MV-4-11 (cell line): Measurements from ENCODE around the gene PMFBP1.

ENCODE experiments used
- DNase-seq: peaks from one replicate; lab custom pipeline; 2025; lab: John Stamatoyannopoulos, UW

The PMFBP1 gene, protein sequence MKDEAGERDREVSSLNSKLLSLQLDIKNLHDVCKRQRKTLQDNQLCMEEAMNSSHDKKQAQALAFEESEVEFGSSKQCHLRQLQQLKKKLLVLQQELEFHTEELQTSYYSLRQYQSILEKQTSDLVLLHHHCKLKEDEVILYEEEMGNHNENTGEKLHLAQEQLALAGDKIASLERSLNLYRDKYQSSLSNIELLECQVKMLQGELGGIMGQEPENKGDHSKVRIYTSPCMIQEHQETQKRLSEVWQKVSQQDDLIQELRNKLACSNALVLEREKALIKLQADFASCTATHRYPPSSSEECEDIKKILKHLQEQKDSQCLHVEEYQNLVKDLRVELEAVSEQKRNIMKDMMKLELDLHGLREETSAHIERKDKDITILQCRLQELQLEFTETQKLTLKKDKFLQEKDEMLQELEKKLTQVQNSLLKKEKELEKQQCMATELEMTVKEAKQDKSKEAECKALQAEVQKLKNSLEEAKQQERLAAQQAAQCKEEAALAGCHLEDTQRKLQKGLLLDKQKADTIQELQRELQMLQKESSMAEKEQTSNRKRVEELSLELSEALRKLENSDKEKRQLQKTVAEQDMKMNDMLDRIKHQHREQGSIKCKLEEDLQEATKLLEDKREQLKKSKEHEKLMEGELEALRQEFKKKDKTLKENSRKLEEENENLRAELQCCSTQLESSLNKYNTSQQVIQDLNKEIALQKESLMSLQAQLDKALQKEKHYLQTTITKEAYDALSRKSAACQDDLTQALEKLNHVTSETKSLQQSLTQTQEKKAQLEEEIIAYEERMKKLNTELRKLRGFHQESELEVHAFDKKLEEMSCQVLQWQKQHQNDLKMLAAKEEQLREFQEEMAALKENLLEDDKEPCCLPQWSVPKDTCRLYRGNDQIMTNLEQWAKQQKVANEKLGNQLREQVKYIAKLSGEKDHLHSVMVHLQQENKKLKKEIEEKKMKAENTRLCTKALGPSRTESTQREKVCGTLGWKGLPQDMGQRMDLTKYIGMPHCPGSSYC

DNA sequence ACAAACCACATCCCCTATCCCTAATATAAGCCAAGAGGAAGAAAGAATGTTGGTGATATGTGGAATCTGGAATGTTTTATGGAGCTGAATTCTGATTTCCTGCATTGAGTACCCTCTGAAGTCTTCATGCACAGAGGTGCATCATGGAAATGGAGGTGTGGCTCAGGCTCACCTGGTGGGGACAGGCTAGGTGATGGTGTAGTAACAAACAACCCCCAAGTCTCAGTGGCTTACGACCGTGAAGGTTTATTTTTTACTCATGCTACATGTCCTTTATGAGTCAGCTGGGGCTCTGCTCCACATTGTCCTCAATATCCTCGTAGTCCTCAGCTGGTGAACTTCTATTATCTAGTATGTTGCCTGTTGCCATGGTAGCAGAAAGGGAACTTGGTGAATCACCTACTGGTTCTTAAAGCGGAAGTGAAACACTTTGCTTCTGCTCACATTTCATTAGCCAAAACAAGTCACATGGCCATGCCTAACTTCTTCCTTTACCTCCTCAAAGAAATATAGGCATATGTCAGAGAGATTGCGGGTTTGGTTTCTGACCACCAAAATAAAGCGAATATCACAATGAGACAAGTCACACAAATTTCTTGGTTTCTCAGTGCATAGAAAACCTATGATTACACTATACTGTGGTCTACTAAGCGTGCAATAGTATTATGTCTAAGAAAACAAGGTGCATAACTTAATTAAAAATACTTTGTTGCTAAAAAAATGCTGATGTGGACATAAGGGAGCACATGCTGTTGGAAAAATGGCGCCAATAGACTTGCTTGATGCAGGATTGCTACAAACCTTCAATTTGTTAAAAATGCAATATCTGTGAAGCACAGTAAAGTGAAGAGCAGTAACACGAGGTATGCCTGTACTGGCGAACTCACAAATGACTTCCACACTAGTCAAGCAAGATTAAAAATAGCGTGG lies at the start of gene PMFBP1:
TSS of gene PMFBP1 (minus strand) at position 51 of the 930 bp plus-strand sequence. CDS start 947 bp downstream, outside the sequence.
- peak; percentile 100 for DNase-seq

DNA sequence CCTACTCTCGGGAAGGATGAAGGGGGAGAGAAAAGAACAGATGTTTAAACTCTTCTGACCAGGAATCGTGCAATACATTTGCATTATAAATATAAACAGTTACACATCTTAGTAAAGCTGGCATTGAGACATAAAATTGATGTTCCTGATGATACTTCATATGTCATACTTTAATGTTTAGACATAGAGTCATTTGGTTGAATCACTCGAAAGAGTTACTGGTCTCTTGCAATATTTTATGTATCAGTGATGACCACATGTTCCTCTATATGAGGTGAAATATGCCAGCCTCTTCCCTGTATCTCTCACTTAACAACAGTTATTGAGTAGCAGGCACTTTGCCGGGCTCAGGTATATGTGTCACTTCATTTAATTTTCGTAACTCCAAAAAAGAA lies 49.7 kb upstream of the PMFBP1 start:
- DNase-seq: no peak

- no peak for DNase-seq
These were observed 49.1 kb upstream of the PMFBP1 start for GRCh38 chr16:72220875-72221629.

- no peak for DNase-seq
These were observed 47.3 kb upstream of the PMFBP1 start for GRCh38 chr16:72219282-72219681.

DNA sequence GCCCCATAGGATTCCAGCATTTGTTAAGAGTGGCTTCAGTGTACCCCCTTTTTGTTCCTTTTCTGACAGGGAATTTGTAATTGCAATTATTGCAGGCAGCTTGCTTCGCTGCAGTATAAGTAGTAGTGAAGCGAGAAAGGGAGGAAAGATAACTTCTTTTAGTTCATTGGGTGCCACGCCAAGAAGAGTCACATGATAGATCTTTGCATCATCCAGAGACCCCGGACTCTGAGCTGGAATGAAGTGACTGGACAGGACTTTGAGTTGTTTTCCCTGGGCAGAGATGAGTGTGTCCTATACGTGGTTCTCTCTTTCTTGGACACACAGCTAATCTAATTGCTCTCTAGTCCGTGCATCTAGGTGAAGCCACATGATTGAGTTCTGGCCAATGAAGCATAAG lies 44.8 kb upstream of the PMFBP1 start:
- DNase-seq: no peak

- no peak for DNase-seq
These were observed 42.9 kb upstream of the PMFBP1 start for GRCh38 chr16:72214821-72215220.

- DNase-seq: no peak
These were observed 39.2 kb upstream of the PMFBP1 start for GRCh38 chr16:72211110-72211509.

- no peak for DNase-seq
These were observed 38.6 kb upstream of the PMFBP1 start for GRCh38 chr16:72210555-72210954.

DNA sequence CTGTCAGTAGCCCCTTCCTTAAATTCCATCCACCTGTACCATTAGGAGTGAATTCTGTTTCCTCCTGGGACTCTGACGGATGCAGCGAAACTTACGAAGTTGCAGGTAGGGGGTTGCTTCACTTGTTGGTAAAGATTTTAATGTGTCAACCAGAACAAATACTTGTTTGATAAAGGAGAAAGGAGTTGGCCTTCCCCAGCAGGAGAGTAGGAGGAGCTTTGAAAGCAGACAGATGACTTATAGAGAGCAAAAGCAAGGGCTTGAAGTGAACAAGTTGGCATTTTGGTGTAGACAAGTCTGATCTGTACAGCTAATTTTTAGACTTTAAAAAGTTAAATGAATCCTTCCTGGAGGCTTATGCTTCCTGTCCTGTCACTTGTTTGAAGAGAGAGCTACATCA lies 38.1 kb upstream of the PMFBP1 start:
- no peak for DNase-seq

- no peak for DNase-seq
These were observed 34.3 kb upstream of the PMFBP1 start for GRCh38 chr16:72206299-72206698.

GRCh38 chr16:72203401-72203800 lies 31.4 kb upstream of the PMFBP1 start:
- peak; percentile 97 for DNase-seq

- DNase-seq: no peak
These were observed 30.1 kb upstream of the PMFBP1 start for GRCh38 chr16:72202014-72202413.

DNA sequence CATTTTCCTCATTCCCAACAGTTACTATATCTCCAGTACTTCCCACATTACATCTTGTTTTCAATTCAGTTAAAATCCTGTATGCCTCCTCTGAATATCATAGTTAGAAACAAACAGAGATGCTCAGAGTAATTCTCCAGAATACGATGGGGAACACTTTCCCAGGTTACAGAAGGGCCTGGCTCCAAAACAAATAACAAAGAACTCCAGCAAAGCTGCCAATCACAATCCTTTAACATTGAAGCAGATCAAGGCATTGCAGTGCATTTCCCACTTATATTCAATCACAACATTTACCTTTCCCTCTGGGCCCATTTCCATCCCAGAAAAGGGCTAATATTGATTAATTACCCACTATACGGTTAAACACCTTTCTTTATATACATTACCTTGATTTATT lies 29.4 kb upstream of the PMFBP1 start:
- no peak for DNase-seq

- no peak for DNase-seq
These were observed 27.9 kb upstream of the PMFBP1 start for GRCh38 chr16:72199761-72200337.

GRCh38 chr16:72198771-72199201 lies 26.8 kb upstream of the PMFBP1 start:
- no peak for DNase-seq

- DNase-seq: no peak
These were observed 26.2 kb upstream of the PMFBP1 start for GRCh38 chr16:72198021-72198711.

DNA sequence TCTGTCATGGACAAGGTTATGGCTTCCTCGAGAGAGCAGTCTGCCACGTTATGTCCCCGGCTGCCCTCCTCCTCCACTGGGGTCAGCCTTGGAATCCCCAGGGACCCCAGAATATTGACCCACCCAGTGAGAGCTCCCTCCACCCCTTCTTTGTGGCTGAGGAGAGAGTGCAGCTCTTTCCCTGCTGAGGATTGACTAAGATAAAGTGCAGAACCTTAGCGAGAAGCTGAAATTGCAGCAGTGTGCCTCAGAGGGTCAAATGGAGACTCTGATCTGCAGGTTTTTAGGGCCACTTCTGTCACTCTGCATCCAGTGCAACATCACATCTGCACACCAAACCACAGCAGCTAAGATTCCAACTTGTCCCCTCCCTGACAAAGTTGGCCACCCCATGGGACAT lies 25.6 kb upstream of the PMFBP1 start:
- no peak for DNase-seq

DNA sequence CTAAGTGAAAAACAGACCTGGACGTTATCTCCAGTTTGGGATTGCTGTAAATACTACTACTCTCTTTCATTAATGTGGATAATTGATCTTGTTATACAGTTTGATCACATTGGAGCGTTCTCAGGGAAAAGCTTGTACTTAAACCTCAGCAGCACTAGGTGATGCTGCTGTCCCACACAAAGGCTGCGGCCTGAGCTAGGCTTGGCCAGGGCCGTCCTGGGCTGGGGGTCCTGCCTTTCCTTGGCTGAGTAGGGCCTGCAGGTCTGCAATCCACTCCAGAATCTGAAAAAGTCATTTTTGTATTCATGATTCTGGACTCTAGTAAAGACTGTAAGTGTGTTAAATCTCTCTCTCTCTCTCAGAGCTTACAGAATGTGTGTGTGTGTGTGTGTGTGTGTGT lies 23.7 kb upstream of the PMFBP1 start:
- DNase-seq: no peak

DNA sequence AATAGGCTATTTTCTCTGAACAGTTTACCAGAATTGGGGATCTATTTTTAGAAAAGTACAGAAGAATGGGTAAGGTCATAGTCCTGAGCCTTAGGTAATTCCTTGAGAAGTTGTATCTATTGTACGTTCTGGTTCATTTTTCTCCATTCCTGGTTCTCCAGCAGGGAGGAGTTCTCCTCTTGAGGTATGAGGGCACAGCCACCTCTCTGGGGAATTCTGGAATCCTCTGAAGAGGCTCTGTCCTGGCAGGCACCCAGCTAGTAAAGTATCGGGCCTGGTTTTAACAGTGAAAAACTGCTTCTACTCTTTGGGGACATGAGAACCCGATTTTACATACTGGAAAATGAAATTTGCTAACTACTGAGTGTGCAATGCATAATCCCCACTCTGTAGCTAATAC lies 19.6 kb upstream of the PMFBP1 start:
- DNase-seq: no peak

DNA sequence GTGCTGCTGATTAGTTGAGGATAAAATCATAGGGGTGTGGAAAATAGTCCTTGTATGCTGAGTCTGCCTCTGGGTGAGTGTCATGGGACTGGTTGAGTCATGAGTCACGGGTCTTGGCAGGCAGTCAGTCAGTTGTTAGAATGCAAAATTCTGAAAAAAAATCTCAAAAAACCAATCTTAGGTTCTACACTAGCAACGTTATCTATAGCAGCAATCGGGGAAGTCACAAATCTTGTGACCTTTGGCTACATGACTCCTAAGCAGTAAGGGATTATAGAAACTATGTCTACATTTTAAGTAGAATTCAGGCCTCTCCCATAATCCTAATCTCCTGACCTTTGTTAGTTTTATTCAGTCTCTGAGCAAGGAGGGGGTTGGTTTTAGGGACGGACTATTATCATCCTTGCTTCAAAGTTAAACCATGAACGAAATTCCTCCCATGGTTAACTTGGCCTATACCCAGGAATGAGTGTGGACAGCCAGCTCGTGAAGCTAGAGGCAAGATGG lies 18.0 kb upstream of the PMFBP1 start:
- no peak for DNase-seq
